Peyer's patch (tissue), 4 donors: Measurements from ENCODE around the gene ANO10.

Experiments
- CTCF ChIP-seq, 6 experiments: fragments of 450-650 bp in 4 of 6; fragments of 200-600 bp in 2 of 6; sonication (generic) in 1 of 6; IDR thresholded peaks; one replicate each; pipeline ENCODE4 v1.5.1; 2017 to 2019; ENCODE audit warnings: antibody characterized with exemption in 6 of 6, mild to moderate bottlenecking in 3 of 6, moderate library complexity in 1 of 6
- POLR2A ChIP-seq, 2 donors: fragments of 450-650 bp; IDR thresholded peaks; one replicate each; pipeline ENCODE4 v1.5.1; 2017; ENCODE audit warnings: antibody characterized with exemption in 2 of 2, mild to moderate bottlenecking in 2 of 2, moderate library complexity in 2 of 2

DNA sequence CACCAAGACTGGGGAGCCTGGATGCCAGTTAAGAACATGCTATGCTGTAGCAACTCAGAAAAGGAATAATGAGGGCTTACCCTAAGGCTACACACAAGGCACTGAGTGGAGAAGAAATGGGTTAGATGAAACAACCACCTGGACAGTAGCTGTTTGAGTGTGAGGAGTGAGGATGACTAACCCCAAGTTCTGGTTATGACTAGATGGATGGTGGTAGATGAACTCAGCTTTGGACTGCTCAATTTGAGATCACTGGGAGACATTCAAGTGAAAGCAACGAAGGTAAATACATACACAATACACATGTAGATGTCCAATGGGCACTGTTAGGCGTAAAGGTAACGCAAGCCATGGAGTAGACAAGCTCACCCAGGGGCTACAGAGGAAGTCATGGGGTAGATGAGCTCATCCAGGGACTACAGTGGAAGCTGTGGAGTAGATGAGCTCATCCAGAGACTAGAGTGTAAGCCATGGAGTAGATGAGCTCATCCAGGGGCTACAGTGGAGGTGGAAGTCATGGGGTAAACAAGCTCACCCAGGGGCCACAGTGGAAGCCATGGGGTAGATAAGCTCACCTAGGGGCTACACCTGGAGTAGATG lies 98.3 kb downstream of the ANO10 start:
- TF ChIP-seq CTCF (IDR thresholded peaks at IDR 0.05): no peak
- TF ChIP-seq POLR2A (IDR thresholded peaks at IDR 0.05): no peak
